Stimulated activated CD4-positive, alpha-beta T cell treated with anti-CD3 and anti-CD28 coated beads, Interleukin-1b, Interleukin-23, amount 100 ng/mL, for 24 hours (primary cell): ENCODE data around the gene TMEM131.

ENCODE experiments used
- DNase-seq, 4 experiments: peaks; one replicate each; pipeline ENCODE4 v3.0.0-alpha.2; 2020; ENCODE audit warnings: low read depth in 4 of 4, low spot score in 1 of 4

The TMEM131 gene

GRCh38 chr2:98020992-98021713 lies 25.4 kb upstream of the TMEM131 start:
- no peak for DNase-seq

GRCh38 chr2:98020516-98020915 lies 24.8 kb upstream of the TMEM131 start:
- DNase-seq = no peak

- no peak for DNase-seq
Observed at GRCh38 chr2:98016908-98017670, 21.3 kb upstream of the TMEM131 start.

- no peak for DNase-seq
Observed at GRCh38 chr2:98015671-98016070, 19.9 kb upstream of the TMEM131 start.

- no peak for DNase-seq
Observed at GRCh38 chr2:98014379-98014778, 18.6 kb upstream of the TMEM131 start.

- no peak for DNase-seq
Observed at GRCh38 chr2:98013407-98014042, 17.8 kb upstream of the TMEM131 start.

- DNase-seq = peak in 2 of 4 experiments; percentile 4 to 41
Observed at GRCh38 chr2:98012561-98012991, 16.8 kb upstream of the TMEM131 start.

GRCh38 chr2:98009887-98010760 lies 14.4 kb upstream of the TMEM131 start:
- DNase-seq = no peak

- no peak for DNase-seq
Observed at GRCh38 chr2:98008415-98008814, 12.7 kb upstream of the TMEM131 start.

GRCh38 chr2:98006378-98006777 lies 10.6 kb upstream of the TMEM131 start:
- DNase-seq = no peak

- DNase-seq = no peak
Observed at GRCh38 chr2:98004613-98005012, 8.9 kb upstream of the TMEM131 start.

GRCh38 chr2:98004047-98004446 lies 8.3 kb upstream of the TMEM131 start:
- no peak for DNase-seq

GRCh38 chr2:97999536-97999935 lies 3.8 kb upstream of the TMEM131 start:
- DNase-seq = no peak

- no peak for DNase-seq
Observed at GRCh38 chr2:97998431-97999005, 2.8 kb upstream of the TMEM131 start.

- no peak for DNase-seq
Observed at GRCh38 chr2:97997784-97998392, 2.1 kb upstream of the TMEM131 start.

- DNase-seq = no peak
Observed at GRCh38 chr2:97996679-97997078, 931 bp upstream of the TMEM131 start.

- peak; percentile 5 to 37 (median 17) for DNase-seq
Observed at GRCh38 chr2:97995026-97995733, 568 bp downstream of the TMEM131 start.

GRCh38 chr2:97994476-97994875 lies 1.3 kb downstream of the TMEM131 start:
- DNase-seq = no peak

- DNase-seq = no peak
Observed at GRCh38 chr2:97993926-97994325, 1.8 kb downstream of the TMEM131 start.
